RPMI8226 (cell line): ENCODE results near the gene MPRIP.

Experiments
- DNase-seq: peaks from one replicate; pipeline ENCODE4 v3.0.0-alpha.2; 2015

MPRIP gene

DNA sequence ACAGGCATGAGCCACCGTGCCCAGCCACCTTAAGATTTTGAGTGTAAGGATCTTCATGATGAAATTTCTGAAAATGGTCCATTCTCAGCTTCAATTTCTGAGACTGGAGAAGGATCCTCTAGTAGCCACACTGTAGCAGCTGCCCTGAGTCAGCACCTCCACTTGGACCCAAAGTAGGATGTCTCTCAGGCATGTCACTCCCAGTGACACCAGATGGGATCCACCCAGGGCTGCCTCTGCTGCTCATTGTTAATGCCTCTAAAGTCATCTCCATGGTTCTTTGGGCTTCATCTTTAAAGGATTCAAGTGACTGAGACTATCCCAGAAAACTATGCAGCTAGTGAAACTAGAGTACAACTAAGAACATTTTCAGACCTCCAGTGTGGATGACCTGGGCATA is 156.0 kb downstream of the MPRIP start:
- DNase-seq = no peak

DNA sequence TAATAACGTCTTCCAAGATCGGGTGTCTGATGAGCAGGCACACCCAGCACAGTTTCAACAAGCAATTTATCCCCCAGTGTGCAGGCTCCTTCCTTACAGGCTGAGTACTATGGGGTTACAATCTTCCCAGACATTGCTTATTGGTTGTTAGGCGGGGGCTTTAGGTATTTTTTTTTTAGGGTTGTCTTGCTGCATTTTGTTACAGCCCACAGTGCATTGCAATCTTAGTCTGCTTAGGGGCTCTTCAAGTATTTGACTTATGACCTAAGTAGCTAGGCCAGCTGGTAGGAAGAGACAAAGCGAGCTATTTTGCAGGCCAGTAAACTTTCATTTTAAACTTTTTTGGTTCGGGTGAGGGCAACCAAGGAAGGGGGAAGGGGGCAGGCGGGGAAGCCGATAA is 158.1 kb downstream of the MPRIP start:
- DNase-seq = no peak

DNA sequence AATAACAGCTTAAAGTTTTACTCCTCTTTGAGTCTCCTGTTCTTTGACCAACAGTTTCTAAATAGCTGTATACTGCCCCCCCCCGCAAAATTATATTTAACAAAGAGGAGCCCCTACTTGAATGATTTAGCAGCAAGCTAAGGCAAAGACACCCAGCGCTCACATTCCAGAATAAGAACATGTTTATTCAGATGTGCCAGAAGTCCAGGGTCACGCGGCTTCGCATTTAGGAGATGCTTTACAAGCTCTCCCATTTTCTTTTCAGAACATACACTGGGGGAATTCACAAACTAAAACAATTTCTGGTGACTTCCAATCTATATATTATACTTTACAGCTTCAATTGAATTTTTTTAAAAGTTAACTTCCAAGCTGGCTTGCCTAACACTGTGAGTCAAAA is 158.6 kb downstream of the MPRIP start:
- DNase-seq = no peak

DNA sequence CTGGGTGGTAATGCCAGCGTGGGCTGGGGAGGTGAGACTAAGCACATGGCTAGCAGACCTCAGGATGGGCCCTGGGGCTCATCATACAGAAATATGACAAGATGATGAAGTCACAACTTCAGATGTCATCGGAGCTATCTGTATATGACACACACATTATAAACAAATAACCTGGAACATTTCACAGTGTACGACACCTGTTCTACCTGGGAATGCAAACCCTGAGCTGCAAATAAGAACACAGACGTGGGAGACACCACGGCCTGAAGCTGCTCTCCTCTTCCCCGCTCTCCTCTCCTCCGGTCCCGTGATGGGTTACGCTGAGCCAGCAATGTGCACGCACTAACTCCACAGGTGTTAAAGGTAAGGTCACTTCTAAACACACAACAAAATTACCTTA is 159.0 kb downstream of the MPRIP start:
- no peak for DNase-seq

DNA sequence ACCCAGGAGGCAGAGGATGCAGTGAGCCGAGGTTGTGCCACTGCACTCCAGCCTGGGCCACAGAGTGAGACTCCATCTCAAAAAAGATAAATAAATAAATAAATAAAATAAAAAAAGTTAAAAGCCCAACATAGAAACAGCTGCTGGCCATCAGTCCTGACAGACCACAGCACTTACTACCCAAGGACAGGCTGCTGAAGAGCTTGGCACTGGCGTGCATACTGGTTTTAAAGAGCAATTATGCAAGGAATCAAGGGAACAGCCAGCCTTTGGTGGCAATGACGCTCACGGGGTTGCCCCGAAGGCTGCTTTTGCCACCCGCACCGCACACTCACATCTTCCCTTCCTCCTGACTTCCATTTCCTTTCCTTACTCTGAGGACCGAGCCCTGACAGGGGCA is 159.7 kb downstream of the MPRIP start:
- DNase-seq = no peak

DNA sequence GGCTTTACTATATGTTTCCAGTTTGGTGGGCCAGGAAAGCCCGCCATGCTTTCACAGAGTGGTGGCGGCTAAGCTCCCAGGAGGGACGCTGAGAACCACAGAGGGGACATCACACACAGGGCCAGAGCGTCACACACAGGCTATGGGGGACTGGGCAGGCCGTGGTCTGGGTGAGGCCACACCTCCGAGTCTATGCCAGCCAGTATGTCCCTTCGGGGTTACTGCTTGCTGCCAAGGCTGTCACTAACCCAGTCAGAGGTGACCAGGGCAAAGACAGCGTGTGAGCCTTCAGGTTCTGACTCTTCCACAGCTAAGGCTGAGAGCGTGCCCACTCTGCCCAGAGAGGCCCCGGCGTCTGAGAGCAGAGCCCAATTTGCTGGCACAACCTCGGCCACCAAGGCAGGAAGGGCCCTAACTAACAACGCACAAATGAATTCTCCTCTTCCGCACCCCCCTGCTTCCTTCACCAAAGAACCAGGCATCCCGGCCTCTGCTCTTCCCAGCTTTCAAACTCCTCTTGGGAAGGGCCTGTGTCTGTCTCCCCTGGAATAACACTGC is 161.0 kb downstream of the MPRIP start:
- no peak for DNase-seq

DNA sequence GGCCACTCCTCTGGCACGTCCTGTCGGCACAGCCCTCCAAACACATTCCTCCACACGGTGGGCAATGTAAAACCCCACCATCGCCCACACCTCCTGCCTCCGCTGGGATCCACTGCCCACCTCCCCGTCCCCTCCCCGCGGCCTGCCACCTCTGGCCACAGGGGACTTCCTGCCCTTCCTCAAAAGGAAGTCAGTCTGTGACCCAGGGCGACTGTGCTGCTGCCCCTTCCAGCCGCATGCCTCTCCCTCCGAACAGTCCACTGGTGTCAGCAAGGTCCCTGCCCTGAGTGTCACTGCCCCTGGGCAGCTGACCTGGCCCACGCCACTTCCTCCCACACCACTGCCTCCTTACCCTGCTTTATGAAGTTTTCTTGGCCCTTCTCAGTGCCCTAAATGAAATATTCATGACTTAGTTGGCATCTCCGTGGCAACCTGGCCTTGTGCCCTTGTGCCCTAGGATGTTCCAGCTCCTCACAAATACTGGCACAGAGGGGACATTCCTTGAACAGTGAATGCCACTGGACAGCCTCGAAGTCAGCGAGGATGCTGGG is 161.9 kb downstream of the MPRIP start:
- DNase-seq = peak; percentile 8

DNA sequence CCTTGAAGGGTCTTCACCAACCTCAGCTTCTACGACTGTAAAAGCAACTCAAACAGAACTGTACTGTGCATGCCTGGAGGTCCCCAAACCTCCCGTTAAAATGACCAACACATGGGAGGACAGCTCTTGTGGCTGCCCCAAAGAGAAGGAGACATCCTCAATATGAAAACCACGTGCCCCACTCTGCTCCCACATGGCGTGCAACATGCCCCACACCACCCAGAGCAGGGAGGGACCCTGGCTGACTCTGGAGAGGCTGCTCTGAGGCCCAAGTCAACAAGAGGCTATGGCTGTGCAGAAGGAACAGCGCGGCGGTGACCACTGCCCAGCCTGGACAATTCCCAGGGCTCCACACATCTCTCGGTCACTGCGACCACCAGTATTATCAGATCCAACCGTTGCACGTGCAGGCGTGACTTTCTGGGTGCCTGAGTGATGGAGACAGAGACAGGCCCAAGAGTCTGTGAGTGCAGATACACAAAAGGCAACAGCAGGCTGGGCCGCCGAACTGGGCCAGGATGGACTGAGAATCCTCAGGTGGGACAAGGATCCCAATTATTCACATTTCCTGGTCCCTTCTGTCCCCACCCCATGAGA is 162.5 kb downstream of the MPRIP start:
- DNase-seq = peak; percentile 11

DNA sequence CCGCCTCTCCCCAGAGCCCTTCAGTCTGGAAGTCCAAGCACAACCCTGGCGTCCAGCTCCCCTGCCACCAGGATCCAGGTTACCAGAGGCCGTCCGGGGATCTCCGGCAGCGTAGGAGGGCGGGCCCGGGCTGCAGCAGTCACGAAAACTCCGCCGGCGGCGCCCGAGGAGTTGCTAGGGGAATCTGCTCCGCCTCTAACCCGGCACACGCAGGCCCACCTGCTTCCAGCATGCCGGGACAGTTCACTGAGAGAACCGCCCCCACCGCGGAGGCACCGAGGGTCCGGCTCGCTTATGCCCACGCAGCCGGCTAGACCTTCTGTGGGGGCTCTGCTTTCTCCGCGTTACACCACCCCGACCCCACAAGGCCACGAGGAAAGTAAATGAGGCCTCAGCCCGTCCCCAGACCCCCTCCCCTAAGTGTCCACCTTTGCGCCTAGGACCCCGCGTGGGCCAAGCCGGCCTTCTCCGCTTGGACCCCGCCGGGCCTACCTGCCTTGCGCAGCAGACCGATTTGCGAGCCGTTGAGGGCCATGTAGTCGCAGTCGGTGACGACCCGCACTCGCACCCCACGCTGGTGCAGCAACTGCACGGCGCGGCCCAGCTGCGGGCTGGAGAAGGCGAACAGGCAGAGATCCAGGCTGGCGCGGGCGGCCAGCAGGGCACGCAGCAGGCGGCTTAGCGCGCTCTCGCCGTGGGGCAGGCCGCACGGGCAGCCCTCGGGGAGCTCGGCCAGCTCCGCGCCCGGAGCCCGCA is 163.3 kb downstream of the MPRIP start:
- DNase-seq = peak; percentile 70

DNA sequence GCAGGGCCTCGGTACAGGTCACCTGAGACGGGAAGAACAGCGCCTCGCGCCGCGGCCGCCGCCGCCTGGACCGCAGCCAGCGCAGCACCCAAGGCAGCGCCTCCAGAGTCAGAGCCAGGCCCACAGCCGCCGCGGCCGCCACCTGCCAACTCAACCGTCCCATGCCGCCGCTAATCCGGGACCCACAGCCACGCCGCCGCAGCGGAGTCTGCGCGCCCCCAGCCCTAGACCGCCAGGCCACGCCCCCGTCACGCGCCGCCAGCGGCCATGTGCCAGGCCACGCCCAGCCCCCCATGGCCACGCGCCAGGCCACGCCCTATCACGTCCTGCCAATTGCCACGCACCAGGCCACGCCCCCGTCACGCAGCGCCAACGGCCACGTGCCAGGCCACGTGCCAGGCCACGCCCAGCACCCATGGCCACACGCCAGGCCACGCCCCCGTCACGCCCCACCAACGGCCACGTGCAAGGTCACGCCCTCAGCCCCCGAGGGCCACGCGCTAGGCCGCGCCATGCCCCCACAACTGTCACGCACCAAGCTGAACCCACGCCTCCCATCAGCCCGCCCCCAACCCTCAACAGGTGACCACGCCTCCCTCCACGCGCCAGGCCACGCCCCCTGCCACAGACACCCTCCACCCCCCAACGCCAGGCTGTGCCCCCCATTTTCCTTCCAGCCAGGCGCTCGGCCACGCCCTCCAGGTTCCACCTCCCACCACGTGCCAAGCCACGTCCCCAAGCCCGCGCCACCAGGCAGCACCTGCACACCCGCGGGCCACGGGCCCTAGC is 164.1 kb downstream of the MPRIP start, which contains the start of gene PLD6:
PLD6 (minus strand) TSS at position 210 of the 789 bp plus-strand sequence; CDS start at position 163, 47 bp downstream.
- DNase-seq = peak; percentile 88

DNA sequence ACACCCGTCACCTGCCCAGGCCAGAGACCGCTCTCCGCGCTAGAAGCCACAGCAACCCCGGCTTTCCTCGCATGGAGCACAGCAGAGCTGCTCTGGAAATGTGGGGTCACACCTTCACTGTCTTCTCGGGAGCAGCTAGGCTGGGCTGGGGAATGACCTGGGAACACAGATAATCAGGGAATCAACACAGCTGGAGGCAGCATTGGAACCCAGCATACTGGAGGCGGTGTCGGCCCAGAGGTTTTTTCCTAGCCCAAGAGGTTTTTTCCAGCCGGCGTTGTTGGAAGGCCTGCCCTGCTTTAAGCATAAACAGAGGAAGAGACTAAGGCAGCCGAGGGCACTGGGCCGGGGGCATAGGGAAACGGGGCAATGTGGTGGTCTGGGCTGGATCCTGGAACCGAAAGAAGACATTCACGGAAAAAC is 164.7 kb downstream of the MPRIP start:
- no peak for DNase-seq

DNA sequence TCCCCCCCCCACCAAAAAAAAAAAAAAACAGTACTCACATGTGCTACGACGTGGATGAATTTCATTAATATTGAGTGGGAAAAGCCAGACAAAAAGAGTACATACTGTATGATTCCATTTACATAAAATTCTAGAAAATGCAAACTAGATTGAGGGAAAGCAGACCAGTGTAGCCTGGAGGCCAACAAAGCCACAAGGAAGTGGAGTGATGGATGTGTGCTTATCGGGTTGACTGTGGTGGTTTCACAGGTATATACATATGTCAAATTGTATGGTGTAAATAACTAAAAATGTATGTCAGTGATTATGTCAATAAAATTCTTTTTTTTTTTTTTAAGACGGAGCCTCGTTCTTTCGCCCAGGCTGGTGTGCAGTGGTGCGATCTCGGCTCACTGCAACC is 165.7 kb downstream of the MPRIP start:
- DNase-seq = no peak

DNA sequence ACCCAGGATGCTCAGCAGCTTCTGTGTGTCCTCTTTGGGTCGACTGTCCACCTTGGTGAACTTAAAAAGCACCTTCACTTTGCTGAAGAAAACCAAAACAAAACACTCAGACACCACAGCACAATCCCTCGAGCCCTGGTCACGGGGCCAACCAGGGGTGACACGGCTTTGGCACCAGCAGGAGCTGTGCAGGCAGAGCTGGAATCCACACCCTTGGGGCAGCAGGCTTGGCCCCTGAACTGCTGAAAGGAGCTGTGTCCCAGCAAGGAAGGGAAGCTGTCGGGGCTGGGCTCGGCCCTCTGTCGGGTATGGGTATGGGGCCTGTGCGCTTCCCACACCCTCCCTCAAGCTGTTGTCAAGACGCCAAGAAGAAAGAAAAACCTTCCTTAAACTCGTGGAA is 171.5 kb downstream of the MPRIP start:
- DNase-seq = no peak

DNA sequence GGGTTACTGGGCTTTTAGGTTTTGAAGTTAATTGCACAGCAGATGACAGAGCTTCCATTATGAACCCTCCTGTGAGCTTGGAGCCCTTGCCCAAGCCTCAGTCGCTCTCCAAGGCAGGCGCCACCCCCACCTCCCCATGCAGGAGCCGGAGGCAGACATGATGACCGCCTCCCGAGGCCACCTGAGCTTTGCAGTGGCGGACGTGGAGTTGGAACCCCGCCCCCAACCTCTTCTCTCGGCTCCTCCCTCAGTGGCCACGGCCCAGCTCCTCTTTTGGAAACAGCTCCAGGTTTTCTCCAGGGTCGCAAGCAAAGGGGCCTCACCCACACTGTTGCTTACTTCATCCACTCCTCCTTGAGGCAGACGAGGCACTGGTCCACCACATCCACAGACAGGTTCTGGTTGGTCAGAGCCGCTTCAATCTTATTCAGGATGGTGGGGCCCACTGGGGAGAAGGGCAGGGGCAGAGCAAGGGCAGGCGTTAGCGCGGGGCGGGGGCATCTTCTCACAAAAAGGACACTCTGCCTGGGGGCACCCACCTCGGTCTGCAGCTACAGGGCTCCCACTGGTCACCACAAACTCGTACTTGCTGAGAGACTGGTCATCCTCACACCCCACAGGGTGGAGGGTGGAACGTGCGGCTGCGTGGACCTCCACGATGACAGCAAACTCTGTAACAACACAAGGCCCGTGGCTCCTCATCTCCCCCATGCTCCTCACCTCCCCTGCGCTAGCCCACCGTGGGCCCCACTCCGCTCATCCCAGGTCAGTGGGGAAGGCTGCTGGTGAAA is 172.6 kb downstream of the MPRIP start:
- no peak for DNase-seq

DNA sequence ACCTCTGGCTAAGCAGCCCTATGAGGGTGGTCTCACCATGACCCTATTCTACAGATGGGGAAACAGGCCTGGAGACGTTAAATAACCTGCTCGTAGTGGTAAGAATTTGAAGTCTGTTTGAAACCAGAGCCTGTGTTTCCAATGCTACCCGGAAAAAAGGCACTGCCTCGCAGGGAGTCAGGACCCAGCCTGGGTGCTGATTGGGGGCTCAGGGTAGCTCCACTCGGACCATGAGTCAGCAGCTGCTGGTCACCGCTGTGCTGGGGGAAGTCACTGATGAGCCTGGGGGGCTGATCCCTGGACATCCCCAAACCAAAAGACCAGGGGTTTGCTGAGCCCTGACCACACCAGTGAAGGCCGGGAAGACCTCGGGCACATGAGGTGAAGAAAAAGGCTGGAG is 173.3 kb downstream of the MPRIP start:
- no peak for DNase-seq

DNA sequence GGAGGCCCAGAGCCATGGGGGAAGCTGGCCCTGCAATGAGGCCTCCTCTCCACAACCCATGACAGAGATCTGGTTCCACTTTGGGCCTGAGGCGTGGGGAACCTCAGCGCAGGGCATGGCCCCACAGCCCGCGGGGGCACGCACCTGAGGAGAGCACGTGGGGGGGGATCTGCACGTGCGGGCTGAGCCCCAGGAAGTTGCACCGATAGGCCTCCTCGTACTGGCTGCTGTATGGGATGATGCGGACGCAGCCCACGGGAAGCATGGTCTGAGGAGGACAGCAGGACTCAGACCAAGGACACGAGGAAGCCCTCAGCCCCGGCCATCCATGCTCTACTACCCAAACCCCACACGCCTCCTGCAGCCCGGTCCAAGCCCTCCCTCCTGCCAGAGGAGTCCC is 174.0 kb downstream of the MPRIP start:
- no peak for DNase-seq

DNA sequence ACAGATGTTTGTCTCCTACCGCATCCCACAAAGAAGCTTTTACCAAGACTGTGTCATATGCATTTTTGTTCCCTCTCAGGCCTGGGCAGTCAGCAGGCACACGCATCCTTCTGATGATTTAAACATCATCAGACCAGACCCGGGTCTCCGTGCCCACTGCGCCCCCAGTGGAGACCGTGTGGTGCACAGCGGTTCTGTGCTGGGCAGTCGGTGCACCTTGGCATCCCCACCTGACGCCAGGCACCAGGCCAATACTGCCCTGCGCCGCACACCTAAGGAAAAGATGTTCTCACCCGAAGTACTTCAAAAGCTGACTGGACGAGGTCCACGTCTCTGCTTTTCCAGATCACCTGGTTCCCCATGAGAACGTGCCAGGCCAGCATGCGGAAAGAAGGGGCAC is 174.5 kb downstream of the MPRIP start:
- DNase-seq = no peak

DNA sequence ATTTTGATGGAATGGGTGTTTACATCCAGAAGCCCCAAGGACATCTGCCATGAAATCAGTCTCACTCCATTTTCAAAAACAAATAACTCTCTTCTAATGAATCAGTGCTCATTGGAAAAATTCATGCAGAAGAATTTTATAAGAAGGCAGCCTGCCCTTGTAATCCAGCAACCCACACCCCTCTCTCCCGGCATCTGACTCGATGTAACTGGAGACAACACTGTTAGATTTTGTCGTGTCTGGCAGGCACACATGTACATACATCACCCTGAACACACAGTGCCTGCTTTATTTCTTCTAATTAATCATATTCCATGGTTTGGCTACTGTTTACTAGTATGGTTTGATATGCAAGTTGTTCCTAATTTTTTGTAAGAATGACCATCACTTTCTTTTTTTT is 175.7 kb downstream of the MPRIP start:
- DNase-seq = no peak

DNA sequence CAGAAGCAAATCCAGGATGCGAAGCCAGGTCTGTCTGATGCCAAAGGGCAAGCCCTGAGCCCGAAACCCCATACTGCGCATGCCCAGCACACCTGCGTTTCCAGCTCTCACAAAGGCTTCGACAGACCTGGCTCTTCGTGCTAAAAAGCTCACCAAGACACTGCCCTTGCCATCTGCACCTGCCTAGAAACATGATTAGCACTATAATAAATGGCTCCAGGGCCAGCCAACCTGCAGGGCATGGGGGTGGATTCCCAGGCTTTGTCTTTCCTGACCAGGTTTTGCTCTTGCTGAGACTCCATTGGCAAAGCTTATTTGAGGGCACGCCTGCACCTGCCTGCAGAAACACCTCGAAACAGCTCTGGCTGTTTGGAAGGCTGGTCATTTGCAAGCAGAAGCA is 178.3 kb downstream of the MPRIP start:
- no peak for DNase-seq

DNA sequence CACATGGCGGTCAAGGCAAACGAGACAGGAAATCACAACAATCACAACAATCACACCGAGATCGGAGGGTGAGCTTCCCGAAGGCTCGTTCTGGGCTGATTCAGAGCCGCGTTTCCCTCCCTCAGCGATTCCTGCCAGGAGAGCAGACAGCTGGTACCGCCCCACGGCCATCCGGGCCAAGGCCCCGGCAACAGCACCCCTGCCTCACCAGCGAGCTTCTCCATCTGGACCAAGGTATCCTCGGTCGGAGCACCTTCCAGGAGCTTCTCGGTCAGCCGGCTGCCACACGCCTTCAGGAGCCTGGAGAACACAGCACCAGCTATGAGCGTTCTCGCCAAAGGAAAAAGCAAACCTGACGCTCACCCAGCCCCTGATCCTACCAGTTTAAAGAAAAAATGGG is 179.1 kb downstream of the MPRIP start:
- no peak for DNase-seq

DNA sequence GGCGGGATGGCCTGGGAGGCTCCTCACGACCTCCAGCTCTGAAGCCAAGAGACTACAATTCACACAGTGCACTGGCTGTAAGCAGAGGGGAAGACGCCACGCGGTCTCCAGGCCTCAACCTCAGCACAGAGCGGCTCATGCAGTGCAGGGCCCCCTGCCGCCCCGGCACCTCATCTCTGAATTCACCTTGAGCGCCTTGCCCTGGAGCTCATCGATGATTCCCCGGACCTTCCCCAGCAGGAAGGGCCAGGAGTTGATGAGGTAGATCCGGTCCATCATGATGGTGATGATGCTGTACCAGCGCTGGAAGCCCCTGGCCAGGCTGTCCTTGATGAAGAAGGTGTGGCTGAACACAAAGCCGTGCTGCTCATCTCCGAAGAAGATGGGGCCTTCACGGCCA is 181.5 kb downstream of the MPRIP start:
- no peak for DNase-seq

DNA sequence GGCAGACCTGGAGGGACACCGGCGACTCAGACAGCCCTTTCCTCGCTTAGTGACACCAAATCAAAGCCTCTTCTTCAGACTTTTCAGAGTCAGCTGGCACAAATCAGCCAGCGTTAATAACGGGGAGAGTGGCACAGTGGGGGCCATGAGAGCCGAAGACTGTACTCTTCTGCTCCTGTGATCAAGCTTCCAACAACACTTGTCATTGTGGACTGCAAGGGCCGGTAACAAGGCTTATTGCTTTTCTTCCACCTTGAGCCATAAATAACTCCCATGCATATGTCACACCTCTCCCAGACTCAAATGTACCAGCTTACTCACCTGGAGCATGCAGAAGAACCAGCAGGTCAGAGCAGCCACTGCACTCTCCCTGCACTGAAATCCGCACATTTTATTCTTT is 181.9 kb downstream of the MPRIP start:
- no peak for DNase-seq

DNA sequence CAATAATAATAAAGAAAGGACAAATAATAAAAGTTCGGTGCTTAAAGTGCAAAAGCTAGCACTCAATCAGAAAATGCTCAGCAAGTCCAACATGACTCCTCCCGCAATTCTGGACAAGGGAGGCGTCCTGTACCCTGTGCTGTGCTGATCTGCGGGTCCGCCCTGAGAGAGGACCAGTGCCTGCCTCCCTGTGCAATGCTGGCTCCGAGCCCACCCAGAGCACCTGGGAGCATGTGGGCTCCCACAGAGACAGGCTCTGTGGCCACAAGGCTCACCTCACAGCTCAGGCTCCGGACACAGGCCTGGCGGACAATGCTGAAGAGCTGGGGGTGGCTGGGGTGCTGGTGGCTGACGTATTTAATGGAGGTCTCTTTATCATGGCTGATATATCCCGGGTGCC is 183.6 kb downstream of the MPRIP start:
- no peak for DNase-seq
